Measurements from ENCODE around the gene PLAC9.

- TF ChIP-seq, protein P1, sequence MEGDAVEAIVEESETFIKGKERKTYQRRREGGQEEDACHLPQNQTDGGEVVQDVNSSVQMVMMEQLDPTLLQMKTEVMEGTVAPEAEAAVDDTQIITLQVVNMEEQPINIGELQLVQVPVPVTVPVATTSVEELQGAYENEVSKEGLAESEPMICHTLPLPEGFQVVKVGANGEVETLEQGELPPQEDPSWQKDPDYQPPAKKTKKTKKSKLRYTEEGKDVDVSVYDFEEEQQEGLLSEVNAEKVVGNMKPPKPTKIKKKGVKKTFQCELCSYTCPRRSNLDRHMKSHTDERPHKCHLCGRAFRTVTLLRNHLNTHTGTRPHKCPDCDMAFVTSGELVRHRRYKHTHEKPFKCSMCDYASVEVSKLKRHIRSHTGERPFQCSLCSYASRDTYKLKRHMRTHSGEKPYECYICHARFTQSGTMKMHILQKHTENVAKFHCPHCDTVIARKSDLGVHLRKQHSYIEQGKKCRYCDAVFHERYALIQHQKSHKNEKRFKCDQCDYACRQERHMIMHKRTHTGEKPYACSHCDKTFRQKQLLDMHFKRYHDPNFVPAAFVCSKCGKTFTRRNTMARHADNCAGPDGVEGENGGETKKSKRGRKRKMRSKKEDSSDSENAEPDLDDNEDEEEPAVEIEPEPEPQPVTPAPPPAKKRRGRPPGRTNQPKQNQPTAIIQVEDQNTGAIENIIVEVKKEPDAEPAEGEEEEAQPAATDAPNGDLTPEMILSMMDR (IDR thresholded peaks at IDR 0.05; ENCODE audit: low read length): no peak
- TF ChIP-seq EZH2phosphoT487 (IDR thresholded peaks at IDR 0.05; ENCODE audit: low read length): no peak
Measured at GRCh38 chr10:80133206-80133605, 676 bp downstream of the PLAC9 start.

Measured in MM.1S (cell line).